HepG2 (cell line): ENCODE data around the gene NFYB. TPM values are rescaled to one million over a fixed set of nuclear protein-coding genes. Genes with fewer than 3 reads are reported as not detected.
A peak's percentile ranks its signal among the peaks of the same experiment; 100 is the strongest.

ENCODE experiments used
- ATF7-NPFF ChIP-seq: sonication (generic); formaldehyde crosslinking; IDR thresholded peaks from 2 replicates; pipeline ENCODE4 v1.8.1; 2023; ENCODE audit warnings: mild to moderate bottlenecking, low read depth, missing genetic modification reagents, moderate library complexity
- BHLHE40 ChIP-seq: IDR thresholded peaks from 2 replicates; pipeline ENCODE4 v1.6.1; 2011; ENCODE audit warnings: low read length, improper control_type of control experiment
- CBX2 ChIP-seq, 2 experiments: fragments of 200-600 bp in 1 of 2; sonication (generic); formaldehyde crosslinking in 1 of 2; IDR thresholded peaks; 2 replicates each; pipeline versions ENCODE4 v1.7.0 to v1.8.1; 2018 to 2022; ENCODE audit warnings: low read depth in 2 of 2, low read length in 1 of 2, mild to moderate bottlenecking in 1 of 2, missing genetic modification reagents in 1 of 2
- MBD4 ChIP-seq: IDR thresholded peaks from 2 replicates; pipeline ENCODE4 v1.6.1; 2012; ENCODE audit warnings: low read length, inconsistent platforms, borderline replicate concordance
- MEF2D ChIP-seq: sonication (generic); formaldehyde crosslinking; IDR thresholded peaks from 2 replicates; pipeline ENCODE4 v1.5.1; 2020; ENCODE audit warnings: mild to moderate bottlenecking, missing genetic modification reagents
- NFKB2 ChIP-seq: sonication (generic); formaldehyde crosslinking; IDR thresholded peaks from 2 replicates; pipeline ENCODE4 v1.4.0; 2020; ENCODE audit warnings: missing genetic modification reagents, borderline replicate concordance
- NFRKB ChIP-seq: fragments of 450-650 bp; IDR thresholded peaks from 2 replicates; pipeline ENCODE4 v1.6.1; 2017
- NR2C2 ChIP-seq: sonication (generic); formaldehyde crosslinking; IDR thresholded peaks from 2 replicates; pipeline ENCODE4 v1.4.0; 2020; ENCODE audit warnings: missing genetic modification reagents, mild to moderate bottlenecking, moderate library complexity, borderline replicate concordance
- RFXAP ChIP-seq: sonication (generic); formaldehyde crosslinking; IDR thresholded peaks from 2 replicates; pipeline ENCODE4 v1.4.0; 2020; ENCODE audit warnings: missing genetic modification reagents, borderline replicate concordance
- SIX1 ChIP-seq: sonication (generic); formaldehyde crosslinking; IDR thresholded peaks from 2 replicates; pipeline ENCODE4 v1.4.0; 2020; ENCODE audit warnings: missing genetic modification reagents, borderline replicate concordance
- SP1 ChIP-seq, 2 experiments: fragments of 450-650 bp in 1 of 2; sonication (generic) in 1 of 2; formaldehyde crosslinking in 1 of 2; IDR thresholded peaks; 2 replicates each; pipeline versions ENCODE4 v1.4.0 to v1.6.1; 2016 to 2020; ENCODE audit warnings: missing genetic modification reagents in 1 of 2
- SRY ChIP-seq: sonication (generic); formaldehyde crosslinking; IDR thresholded peaks from 2 replicates; pipeline ENCODE4 v1.8.0; 2022; ENCODE audit warnings: mild to moderate bottlenecking, missing genetic modification reagents
- ZBTB46 ChIP-seq: sonication (generic); formaldehyde crosslinking; IDR thresholded peaks from 2 replicates; pipeline ENCODE4 v1.4.0; 2020; ENCODE audit warnings: mild to moderate bottlenecking, missing genetic modification reagents, borderline replicate concordance
- ZNF44 ChIP-seq: sonication (generic); formaldehyde crosslinking; IDR thresholded peaks from 2 replicates; pipeline ENCODE4 v1.5.1; 2020; ENCODE audit warnings: mild to moderate bottlenecking, missing genetic modification reagents
- ZNF574 ChIP-seq: sonication (generic); formaldehyde crosslinking; IDR thresholded peaks from 2 replicates; pipeline ENCODE4 v1.4.0; 2020; ENCODE audit warnings: missing genetic modification reagents
- ZNF605 ChIP-seq: sonication (generic); formaldehyde crosslinking; IDR thresholded peaks from 2 replicates; pipeline ENCODE4 v1.8.0; 2022; ENCODE audit warnings: mild to moderate bottlenecking, missing genetic modification reagents
- ZNF616 ChIP-seq: sonication (generic); formaldehyde crosslinking; IDR thresholded peaks from 2 replicates; pipeline ENCODE4 v1.5.0; 2020; ENCODE audit warnings: low read depth, mild to moderate bottlenecking, missing genetic modification reagents
- ZNF639 ChIP-seq: conservative IDR thresholded peaks from 2 replicates; pipeline ENCODE4 v1.6.1; 2018; ENCODE audit warnings: missing genetic modification reagents
- ZSCAN29 ChIP-seq: sonication (generic); formaldehyde crosslinking; conservative IDR thresholded peaks from 2 replicates; pipeline ENCODE4 v1.4.0; 2020; ENCODE audit warnings: mild to moderate bottlenecking, missing genetic modification reagents
- polyA plus RNA-seq, 8 experiments: library from polyadenylated mRNA; depleted of rRNA in 3 of 8; stranded (reverse) in 7 of 8; unstranded in 1 of 8; fragments of >200 nt; fragmentation: Illumina TruSeq in 4 of 8; extraction: Trizol in 4 of 8; gene quantifications; 2 replicates each; pipeline versions ENCODE4 v1.2.1 to v1.2.3, GENCODE V29; 2011 to 2016; ENCODE audit warnings: low read depth in 4 of 8, missing spikeins in 1 of 8, mixed read lengths in 1 of 8; ENCODE audit not compliant: insufficient read depth in 1 of 8
- total RNA-seq, 5 experiments: library from RNA; depleted of rRNA; stranded (reverse); fragments of >200 nt; fragmentation: Illumina TruSeq; extraction: Trizol; gene quantifications; 2 replicates each; pipeline ENCODE4 v1.2.3, GENCODE V29; 2016; ENCODE audit warnings: low read depth in 1 of 5
- TF ChIP-seq, protein P1 (sequence below): sonication (generic); formaldehyde crosslinking; IDR thresholded peaks from 2 replicates; pipeline ENCODE4 v1.4.0; 2020; ENCODE audit warnings: missing genetic modification reagents

Gene NFYB
- total and polyA plus RNA-seq, 2 of the 13 experiments (the other 11 are each of a cell fraction or from before 2014, with no cell fraction given), result 18.7 to 36.6 TPM

- TF ChIP-seq ZNF574 (CRISPR knock-in tag) (peak; percentile 79), ZSCAN29 (CRISPR knock-in tag) (peak; percentile 48; the same call in 1 of the 2 replicates), ZNF44 (CRISPR knock-in tag) (0 out of 2 replicates have a peak, but pooled peaks have one; percentile 39), SIX1 (CRISPR knock-in tag) (no peak), ZNF616 (0 out of 2 replicates have a peak, but pooled peaks have one; percentile 44), ATF7-NPFF (CRISPR knock-in tag) (peak; percentile 76), BHLHE40 (no peak), NR2C2 (no peak), MEF2D (CRISPR knock-in tag) (0 out of 2 replicates have a peak, but pooled peaks have one; percentile 56), MBD4 (no peak), SRY (CRISPR knock-in tag) (peak; percentile 50; the same call in 1 of the 2 replicates), ZBTB46 (CRISPR knock-in tag) (no peak), NFKB2 (CRISPR knock-in tag) (peak; percentile 81; the same call in 1 of the 2 replicates), SP1 (IDR thresholded peaks at IDR 0.05) (no peak), SP1 (CRISPR knock-in tag; IDR thresholded peaks at IDR 0.05) (peak; percentile 68), RFXAP (CRISPR knock-in tag) (peak; percentile 94; the same call in 1 of the 2 replicates), ZNF605 (peak; percentile 96), NFRKB (no peak), ZNF639 (CRISPR knock-in tag) (peak; percentile 22; the same call in 1 of the 2 replicates), CBX2 (IDR thresholded peaks at IDR 0.05; ENCODE audit: low read depth, low read length) (no peak), CBX2 (CRISPR knock-in tag; IDR thresholded peaks at IDR 0.05; ENCODE audit: low read depth) (no peak)
- TF ChIP-seq, protein P1, sequence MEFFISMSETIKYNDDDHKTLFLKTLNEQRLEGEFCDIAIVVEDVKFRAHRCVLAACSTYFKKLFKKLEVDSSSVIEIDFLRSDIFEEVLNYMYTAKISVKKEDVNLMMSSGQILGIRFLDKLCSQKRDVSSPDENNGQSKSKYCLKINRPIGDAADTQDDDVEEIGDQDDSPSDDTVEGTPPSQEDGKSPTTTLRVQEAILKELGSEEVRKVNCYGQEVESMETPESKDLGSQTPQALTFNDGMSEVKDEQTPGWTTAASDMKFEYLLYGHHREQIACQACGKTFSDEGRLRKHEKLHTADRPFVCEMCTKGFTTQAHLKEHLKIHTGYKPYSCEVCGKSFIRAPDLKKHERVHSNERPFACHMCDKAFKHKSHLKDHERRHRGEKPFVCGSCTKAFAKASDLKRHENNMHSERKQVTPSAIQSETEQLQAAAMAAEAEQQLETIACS (CRISPR knock-in tag), result peak; percentile 76
These were observed at the start of gene NFYB (continued) for GRCh38 chr12:104137902-104138796.
